Measurements from ENCODE around the gene MANF. TPM values are rescaled to one million over a fixed set of nuclear protein-coding genes. Genes with fewer than 3 reads are reported as not detected.

Gene MANF
- total and polyA plus RNA-seq, 2 of the 13 experiments (the other 11 are each of a cell fraction or from before 2014, with no cell fraction given): 55.4 to 269 TPM

DNA sequence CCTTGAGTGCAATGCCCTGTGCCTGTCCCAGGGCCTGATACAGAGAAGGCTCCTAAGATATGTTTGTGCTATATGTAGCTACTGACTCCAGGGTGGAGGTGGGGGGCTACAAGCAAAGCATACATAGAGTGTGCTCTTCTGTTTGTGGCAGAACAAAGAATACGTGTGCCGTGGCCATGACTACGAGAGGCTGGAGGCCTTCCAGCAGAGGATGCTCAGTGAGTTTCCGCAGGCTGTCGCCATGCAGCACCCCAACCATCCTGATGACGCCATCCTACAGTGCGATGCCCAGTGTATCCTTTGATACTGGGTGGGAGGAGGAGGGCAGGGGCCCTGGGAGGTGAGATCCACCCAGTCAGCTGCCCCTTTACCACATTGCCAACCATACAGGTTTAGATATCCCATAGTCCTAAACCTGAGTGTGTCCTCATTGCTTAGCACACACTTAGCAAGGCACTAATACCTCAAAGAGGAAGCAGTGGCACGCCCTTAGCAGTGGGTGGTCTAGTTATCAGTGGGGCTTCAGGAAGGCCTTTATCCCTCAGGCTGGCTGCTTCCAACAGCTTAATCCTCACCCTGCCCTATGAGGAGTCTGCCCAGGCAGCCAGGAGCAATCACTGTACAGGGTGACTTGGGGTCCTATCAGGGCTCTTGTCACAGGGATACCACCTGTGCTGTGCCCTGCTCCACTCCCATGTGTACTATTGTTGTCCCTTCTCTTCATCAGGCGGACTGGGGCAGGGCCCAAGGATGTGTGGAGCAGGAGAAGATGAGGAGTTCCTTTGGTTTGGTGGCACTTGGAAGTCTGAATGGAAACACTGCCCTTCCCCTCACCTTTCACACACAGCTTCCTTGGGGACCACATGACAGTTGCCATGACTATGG, 30.1 kb upstream of the MANF start:
- no TSS peak for BruUV-seq (replicated peaks)
- Histone ChIP-seq H3K27me3 (ENCODE audit: control insufficient read depth in 1 of 2, insufficient read depth in 2 of 2, low read length in 2 of 2) (peaks cover 2 to 14% of the 10 kb centered on the region in 2 experiments; a peak in 2 of 5 replicates), H3K9ac (ENCODE audit: insufficient read depth, low read depth, low read length) (no peak overlapping the region), H3K4me3 (replicated peaks in 1 of 3; ENCODE audit: insufficient read depth in 1 of 3, low read depth in 2 of 3, low read length in 3 of 3) (no peak overlapping the region), H3K36me3 (replicated peaks in 1 of 2; ENCODE audit: control insufficient read depth in 1 of 2, insufficient read depth in 2 of 2, low read length in 2 of 2) (no peaks in the 10 kb centered on the region), H3K79me2 (ENCODE audit: insufficient read depth, low read length) (no peaks in the 10 kb centered on the region), H4K20me1 (ENCODE audit: insufficient read depth, low read length) (no peaks in the 10 kb centered on the region), H3K4me2 (ENCODE audit: low read depth, low read length) (no peak overlapping the region), H3K27ac (ENCODE audit: extremely low read length, insufficient read depth, low read length) (no peak overlapping the region), H3K4me1 (ENCODE audit: insufficient read depth, low read length) (no peaks in the 10 kb centered on the region), H2AFZ (ENCODE audit: low read length) (no peak overlapping the region), H3K9me3 (ENCODE audit: low read length) (no peaks in the 10 kb centered on the region)
- 22% methylated on average over 7 of the region's 9 CpGs for WGBS (ENCODE audit: low lambda C conversion rate)
- CTCF ChIA-PET (ENCODE audit: low intra/inter-chr PET ratio, low total read pairs): no interaction called here
- DNase-seq (ENCODE audit: low spot score): no peak
- ATAC-seq: no peak
- intact Hi-C loops (cut with micrococcal nuclease; ENCODE audit: unreplicated experiment): no loop called here
- TF ChIP-seq, protein P1, sequence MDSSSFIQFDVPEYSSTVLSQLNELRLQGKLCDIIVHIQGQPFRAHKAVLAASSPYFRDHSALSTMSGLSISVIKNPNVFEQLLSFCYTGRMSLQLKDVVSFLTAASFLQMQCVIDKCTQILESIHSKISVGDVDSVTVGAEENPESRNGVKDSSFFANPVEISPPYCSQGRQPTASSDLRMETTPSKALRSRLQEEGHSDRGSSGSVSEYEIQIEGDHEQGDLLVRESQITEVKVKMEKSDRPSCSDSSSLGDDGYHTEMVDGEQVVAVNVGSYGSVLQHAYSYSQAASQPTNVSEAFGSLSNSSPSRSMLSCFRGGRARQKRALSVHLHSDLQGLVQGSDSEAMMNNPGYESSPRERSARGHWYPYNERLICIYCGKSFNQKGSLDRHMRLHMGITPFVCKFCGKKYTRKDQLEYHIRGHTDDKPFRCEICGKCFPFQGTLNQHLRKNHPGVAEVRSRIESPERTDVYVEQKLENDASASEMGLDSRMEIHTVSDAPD (CRISPR knock-in tag; IDR thresholded peaks at IDR 0.05): no peak
- TF ChIP-seq SATB2 (CRISPR knock-in tag; IDR thresholded peaks at IDR 0.05) (no peak), RFX3 (CRISPR knock-in tag; IDR thresholded peaks at IDR 0.05) (no peak), ELF4 (CRISPR knock-in tag; IDR thresholded peaks at IDR 0.05; ENCODE audit: borderline replicate concordance) (no peak), PPARG (CRISPR knock-in tag; conservative IDR thresholded peaks at IDR 0.05) (no peak), CBX2 (IDR thresholded peaks at IDR 0.05; ENCODE audit: low read depth, low read length) (no peak), CBX2 (CRISPR knock-in tag; IDR thresholded peaks at IDR 0.05; ENCODE audit: low read depth) (no peak), ZNF282 (IDR thresholded peaks at IDR 0.05; ENCODE audit: partially characterized antibody) (no peak), NR1H2 (CRISPR knock-in tag; IDR thresholded peaks at IDR 0.05; ENCODE audit: borderline replicate concordance, low read depth) (no peak), SOX5 (CRISPR knock-in tag; IDR thresholded peaks at IDR 0.05; ENCODE audit: borderline replicate concordance) (no peak), RXRA (CRISPR knock-in tag; IDR thresholded peaks at IDR 0.05) (no peak), ZNF292 (CRISPR knock-in tag; IDR thresholded peaks at IDR 0.05; ENCODE audit: borderline replicate concordance, low read depth) (no peak), ZNF143 (CRISPR knock-in tag; IDR thresholded peaks at IDR 0.05) (no peak), PRPF4 (IDR thresholded peaks at IDR 0.05; ENCODE audit: low read depth, low read length, poor library complexity, severe bottlenecking) (no peak), ZNF232 (CRISPR knock-in tag; IDR thresholded peaks at IDR 0.05; ENCODE audit: borderline replicate concordance) (no peak), PCBP1 (IDR thresholded peaks at IDR 0.05; ENCODE audit: borderline replicate concordance, low read depth, low read length) (no peak)
- TF ChIP-seq, protein P2, sequence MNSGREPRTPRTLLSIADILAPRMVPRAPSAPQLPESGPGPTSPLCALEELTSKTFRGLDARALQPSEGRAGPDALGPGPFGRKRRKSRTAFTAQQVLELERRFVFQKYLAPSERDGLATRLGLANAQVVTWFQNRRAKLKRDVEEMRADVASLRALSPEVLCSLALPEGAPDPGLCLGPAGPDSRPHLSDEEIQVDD (CRISPR knock-in tag; IDR thresholded peaks at IDR 0.05; ENCODE audit: borderline replicate concordance): no peak
- TF ChIP-seq, protein P3, sequence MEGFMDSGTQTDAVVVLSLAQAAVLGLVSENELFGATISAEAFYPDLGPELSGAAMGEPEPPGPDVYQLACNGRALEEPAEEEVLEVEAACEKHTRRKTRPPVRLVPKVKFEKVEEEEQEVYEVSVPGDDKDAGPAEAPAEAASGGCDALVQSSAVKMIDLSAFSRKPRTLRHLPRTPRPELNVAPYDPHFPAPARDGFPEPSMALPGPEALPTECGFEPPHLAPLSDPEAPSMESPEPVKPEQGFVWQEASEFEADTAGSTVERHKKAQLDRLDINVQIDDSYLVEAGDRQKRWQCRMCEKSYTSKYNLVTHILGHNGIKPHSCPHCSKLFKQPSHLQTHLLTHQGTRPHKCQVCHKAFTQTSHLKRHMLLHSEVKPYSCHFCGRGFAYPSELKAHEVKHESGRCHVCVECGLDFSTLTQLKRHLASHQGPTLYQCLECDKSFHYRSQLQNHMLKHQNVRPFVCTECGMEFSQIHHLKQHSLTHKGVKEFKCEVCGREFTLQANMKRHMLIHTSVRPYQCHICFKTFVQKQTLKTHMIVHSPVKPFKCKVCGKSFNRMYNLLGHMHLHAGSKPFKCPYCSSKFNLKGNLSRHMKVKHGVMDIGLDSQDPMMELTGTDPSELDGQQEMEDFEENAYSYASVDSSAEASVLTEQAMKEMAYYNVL (CRISPR knock-in tag; IDR thresholded peaks at IDR 0.05; ENCODE audit: borderline replicate concordance): no peak
- TF ChIP-seq, protein P4, sequence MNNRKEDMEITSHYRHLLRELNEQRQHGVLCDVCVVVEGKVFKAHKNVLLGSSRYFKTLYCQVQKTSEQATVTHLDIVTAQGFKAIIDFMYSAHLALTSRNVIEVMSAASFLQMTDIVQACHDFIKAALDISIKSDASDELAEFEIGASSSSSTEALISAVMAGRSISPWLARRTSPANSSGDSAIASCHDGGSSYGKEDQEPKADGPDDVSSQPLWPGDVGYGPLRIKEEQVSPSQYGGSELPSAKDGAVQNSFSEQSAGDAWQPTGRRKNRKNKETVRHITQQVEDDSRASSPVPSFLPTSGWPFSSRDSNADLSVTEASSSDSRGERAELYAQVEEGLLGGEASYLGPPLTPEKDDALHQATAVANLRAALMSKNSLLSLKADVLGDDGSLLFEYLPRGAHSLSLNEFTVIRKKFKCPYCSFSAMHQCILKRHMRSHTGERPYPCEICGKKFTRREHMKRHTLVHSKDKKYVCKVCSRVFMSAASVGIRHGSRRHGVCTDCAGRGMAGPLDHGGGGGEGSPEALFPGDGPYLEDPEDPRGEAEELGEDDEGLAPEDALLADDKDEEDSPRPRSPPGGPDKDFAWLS (CRISPR knock-in tag; IDR thresholded peaks at IDR 0.05; ENCODE audit: borderline replicate concordance): no peak
- POLR2A ChIA-PET: no interaction called here
- FAIRE-seq: no peak
- in situ Hi-C loops (cut with HindIII; ENCODE audit: extremely low pct_ligation_motif_present, low pct_unique_long_range_greater_than_20kb): no loop called here

Measured in HepG2 (cell line).